ENCODE measurements around the gene TET2. TPM values are rescaled to one million over a fixed set of nuclear protein-coding genes. Genes with fewer than 3 reads are reported as not detected.

The TET2 gene
- total and polyA plus RNA-seq, 2 of the 4 experiments (the other 2 are of a cell fraction), result 5.6 to 25.3 TPM

- H3K14ac ChIP-seq (replicated peaks; ENCODE audit: low read depth, low read length), result no peak overlapping the region
- H4K5ac ChIP-seq (ENCODE audit: low read depth, low read length), result no peak overlapping the region
- no CpG with 5 or more reads among the region's 1 CpG for WGBS, 2 experiments (ENCODE audit: extremely low coverage in 2 of 2, insufficient read length in 1 of 2)
- peaks cover 2% of the 10 kb centered on the region; the same call in 1 of the 2 replicates for H3K9me1 ChIP-seq (ENCODE audit: insufficient read depth, low read length)
- no peaks in the 10 kb centered on the region for H3K27me3 ChIP-seq (ENCODE audit: control insufficient read depth, insufficient read depth, low read length)
- H3K4me1 ChIP-seq (ENCODE audit: control insufficient read depth, insufficient read depth, low read length), result peaks cover 4% of the 10 kb centered on the region; the same call in 1 of the 2 replicates
- no peaks in the 10 kb centered on the region for H3K36me3 ChIP-seq (ENCODE audit: control insufficient read depth, insufficient read depth, low read length)
- no peak overlapping the region for H3K18ac ChIP-seq (ENCODE audit: low read depth, low read length)
- H2BK120ac ChIP-seq (ENCODE audit: low read depth, low read length), result no peak overlapping the region
- no peak overlapping the region for H2AFZ ChIP-seq (replicated peaks; ENCODE audit: low read length, poor library complexity)
- H4K91ac ChIP-seq (ENCODE audit: insufficient read depth, low read depth, low read length), result no peak overlapping the region
- H4K8ac ChIP-seq (ENCODE audit: low read depth in 2 of 2, low read length in 2 of 2), result no peak overlapping the region
- ChIA-PET POLR2A (ENCODE audit: unreplicated experiment) (no interaction called here), CTCF (no interaction called here)
- DNase-seq (no peak), ATAC-seq (ENCODE audit: low read depth) (no peak)
- H3K4me3 ChIP-seq (ENCODE audit: insufficient read depth, low read depth, low read length), result no peak overlapping the region
- no peak overlapping the region for H3K4ac ChIP-seq (ENCODE audit: low read depth, low read length)
- no TSS peak for BruUV-seq (replicated peaks)
- no peak overlapping the region for H2BK5ac ChIP-seq (ENCODE audit: low read depth, low read length, poor library complexity, severe bottlenecking)
- no peak overlapping the region; the same call in 1 of the 2 replicates for H3K4me2 ChIP-seq (ENCODE audit: low read depth, low read length)
- H3K27ac ChIP-seq (ENCODE audit: insufficient read depth, low read length), result no peak overlapping the region
- TF ChIP-seq SMC3 (IDR thresholded peaks at IDR 0.05; ENCODE audit: low read depth, low read length) (no peak), CTCF (conservative IDR thresholded peaks at IDR 0.05; ENCODE audit: low read depth, low read length) (no peak), MXI1 (IDR thresholded peaks at IDR 0.05; ENCODE audit: borderline replicate concordance, low read depth, low read length) (no peak), CEBPB (IDR thresholded peaks at IDR 0.05; ENCODE audit: low read depth, low read length) (no peak), USF2 (IDR thresholded peaks at IDR 0.05; ENCODE audit: low read depth, low read length) (no peak), MAZ (IDR thresholded peaks at IDR 0.05; ENCODE audit: borderline replicate concordance, low read depth, low read length) (no peak), RAD21 (IDR thresholded peaks at IDR 0.05; ENCODE audit: low read length) (no peak), FOS (IDR thresholded peaks at IDR 0.05; ENCODE audit: low read depth, low read length) (no peak), RCOR1 (IDR thresholded peaks at IDR 0.05; ENCODE audit: insufficient replicate concordance, low read length) (no peak), ELK1 (IDR thresholded peaks at IDR 0.05; ENCODE audit: borderline replicate concordance, low read depth, low read length) (no peak), RFX5 (IDR thresholded peaks at IDR 0.05; ENCODE audit: low read depth, low read length) (no peak)
- no peak overlapping the region for H2AK9ac ChIP-seq (replicated peaks; ENCODE audit: low read depth, low read length, poor library complexity)
- peaks cover 22% of the 10 kb centered on the region; the same call in 1 of the 2 replicates for H4K20me1 ChIP-seq (ENCODE audit: insufficient read depth, low read length)
- H2AK5ac ChIP-seq (ENCODE audit: low read depth, low read length), result no peak overlapping the region
- intact Hi-C loops (cut with micrococcal nuclease), result loop anchor here (5.0 to 10.0 kb wide), 2 partner anchors 43 to 555 kb away; partner anchors contain the start of genes GSTCD and INTS12
- in situ Hi-C loops (cut with MboI; ENCODE audit: low sequenced_read_pairs), result no loop called here
- H2BK15ac ChIP-seq (ENCODE audit: low read depth, low read length), result no peak overlapping the region
- peaks cover 6 to 45% of the 10 kb centered on the region in 2 experiments for H3K79me1 ChIP-seq (ENCODE audit: low read depth in 1 of 2, low read length in 2 of 2)
- H3K9me3 ChIP-seq (ENCODE audit: control insufficient read depth, insufficient read depth, low read length), result no peaks in the 10 kb centered on the region
- H3K56ac ChIP-seq (ENCODE audit: extremely low read depth, insufficient read depth, low read length), result no peak overlapping the region
- dilution Hi-C loops (cut with HindIII; ENCODE audit: low sequenced_read_pairs, unreplicated experiment), result no loop called here
- H2BK20ac ChIP-seq (ENCODE audit: low read depth, low read length), result no peak overlapping the region
- no peak overlapping the region for H3K23ac ChIP-seq (ENCODE audit: low read depth, low read length)
- H3K9ac ChIP-seq (ENCODE audit: low read depth, low read length), result no peak overlapping the region
Observed at GRCh38 chr4:105149771-105150170, 3.1 kb downstream of the TET2 start.
